CD4-positive, alpha-beta T cell treated with Interferon gamma for 1 hour (primary cell): ENCODE data around the gene TAX1BP3.
"Not testable (repeated sequence)": the region's sequence is repeated elsewhere in the genome, so short reads cannot be mapped to it uniquely, and the experiment has no call there.

Source experiments
- DNase-seq: peaks from one replicate; pipeline ENCODE4 v3.0.0-alpha.2; 2020

TAX1BP3 gene, protein sequence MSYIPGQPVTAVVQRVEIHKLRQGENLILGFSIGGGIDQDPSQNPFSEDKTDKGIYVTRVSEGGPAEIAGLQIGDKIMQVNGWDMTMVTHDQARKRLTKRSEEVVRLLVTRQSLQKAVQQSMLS

DNA sequence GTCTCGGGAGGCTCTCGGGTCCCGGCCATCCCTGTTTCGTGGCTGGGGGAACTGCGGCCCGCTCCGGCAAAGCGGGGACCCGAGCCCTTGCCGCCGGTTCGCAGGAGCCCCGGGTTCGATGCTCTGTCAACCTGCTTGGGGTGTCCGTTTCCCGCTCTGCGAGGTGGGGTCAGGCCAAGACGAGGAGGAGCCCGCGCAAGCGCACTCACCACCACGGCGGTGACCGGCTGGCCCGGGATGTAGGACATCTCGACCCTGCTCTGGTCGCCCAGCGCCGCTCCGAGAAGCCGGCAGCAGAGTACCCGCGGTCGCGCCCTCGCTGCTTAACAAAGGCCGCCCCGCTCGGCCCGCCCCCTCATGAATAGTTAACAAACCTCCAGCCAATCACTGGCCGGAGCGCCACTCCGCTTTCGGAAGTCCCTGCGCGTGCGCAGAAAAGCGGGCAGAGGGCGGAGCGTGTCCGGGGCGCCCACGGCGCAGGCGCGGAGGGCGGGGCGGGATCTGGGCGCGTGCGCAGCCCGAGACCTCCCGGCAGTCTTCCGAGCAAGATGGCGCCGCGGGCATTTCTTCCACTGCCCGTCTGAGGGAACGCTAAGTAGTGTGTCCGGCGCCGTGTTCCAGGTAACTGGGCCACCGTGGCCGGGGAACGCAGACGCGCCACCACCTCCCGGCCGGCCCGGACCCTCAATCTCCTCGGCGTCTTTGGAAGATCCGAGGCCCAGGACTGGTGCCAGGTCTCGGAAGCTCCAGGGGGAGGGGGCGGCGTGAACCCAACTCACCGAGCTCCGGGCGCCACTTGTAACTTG, at the start of gene TAX1BP3, which contains the start of gene EMC6:
TSS of gene TAX1BP3 (minus strand) at position 300 of the 806 bp plus-strand sequence. CDS start at position 248, 52 bp downstream.
TSS of gene EMC6 (plus strand) at position 534 of the 806 bp plus-strand sequence. CDS start 335 bp downstream, outside the sequence.
- DNase-seq = peak; percentile 97

DNA sequence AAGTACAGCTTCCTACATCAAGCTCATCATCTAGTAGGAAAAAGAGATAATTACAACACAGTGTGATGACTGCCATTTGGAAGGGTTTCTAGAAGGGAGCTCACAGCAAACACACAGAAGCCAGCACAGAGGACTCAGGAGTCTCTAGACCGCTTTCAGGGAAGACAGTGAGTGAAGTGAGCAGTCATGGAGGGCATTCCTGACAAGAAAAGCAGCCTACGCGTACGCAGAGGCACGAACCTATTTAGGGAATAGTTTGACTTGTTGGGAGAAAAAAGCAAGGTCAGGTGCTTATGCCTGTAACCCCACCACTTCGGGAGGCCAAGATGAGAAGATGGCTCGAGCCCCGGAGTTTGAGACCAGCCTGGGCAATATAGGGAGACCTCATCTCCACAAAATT, 46.9 kb upstream of the TAX1BP3 start:
- no peak for DNase-seq

DNA sequence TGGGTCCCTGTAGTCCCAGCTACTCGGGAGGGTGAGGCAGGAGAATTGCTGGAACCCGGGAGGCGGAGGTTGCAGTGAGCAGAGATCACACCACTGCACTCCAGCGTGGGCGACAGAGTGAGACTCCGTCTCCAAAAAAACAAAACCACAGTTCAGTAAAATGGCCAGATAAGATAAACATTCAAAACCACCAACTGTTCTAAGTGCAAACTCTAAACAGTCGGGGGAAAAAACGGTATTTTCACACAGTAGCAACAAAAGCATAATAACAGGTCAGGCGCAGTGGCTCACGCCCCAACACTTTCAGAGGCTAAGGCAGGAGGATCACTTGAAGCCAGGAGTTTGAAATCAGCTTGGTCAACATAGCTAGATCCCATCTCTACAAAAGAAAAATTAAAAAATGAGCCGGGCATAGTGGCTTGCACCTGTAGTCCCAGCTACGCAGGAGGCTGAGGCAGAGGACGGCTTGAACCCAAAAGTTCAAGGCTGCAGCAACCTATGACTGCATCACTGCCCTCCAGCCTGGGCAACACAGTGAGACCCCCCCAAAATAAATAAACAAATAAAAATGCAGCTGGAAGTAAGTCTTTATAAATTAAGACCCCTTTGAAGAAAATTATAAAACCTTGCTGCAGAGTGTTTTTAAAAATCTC, 44.6 kb upstream of the TAX1BP3 start:
- DNase-seq = no peak

- DNase-seq = peak; percentile 80
Measured at GRCh38 chr17:3710951-3711383, 42.6 kb upstream of the TAX1BP3 start.

DNA sequence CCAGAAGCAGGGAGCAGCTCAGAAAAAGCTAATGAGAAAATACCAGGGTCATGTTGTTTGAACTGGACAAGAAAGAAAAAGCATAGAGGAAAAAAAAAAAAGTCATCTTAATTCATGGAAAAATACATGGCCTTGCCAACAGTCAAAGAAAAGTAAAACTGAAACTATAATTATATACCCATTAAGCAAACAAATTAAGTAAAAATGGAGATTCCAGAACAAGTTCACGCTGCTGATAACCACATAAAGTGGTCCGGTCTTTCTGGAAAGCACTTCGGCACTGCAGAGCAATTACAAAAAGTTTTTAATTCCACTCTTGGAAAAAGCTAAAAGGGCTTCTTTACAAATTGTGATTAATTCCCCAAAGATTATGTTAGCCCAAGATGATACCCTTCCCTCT, 40.0 kb upstream of the TAX1BP3 start:
- no peak for DNase-seq

DNA sequence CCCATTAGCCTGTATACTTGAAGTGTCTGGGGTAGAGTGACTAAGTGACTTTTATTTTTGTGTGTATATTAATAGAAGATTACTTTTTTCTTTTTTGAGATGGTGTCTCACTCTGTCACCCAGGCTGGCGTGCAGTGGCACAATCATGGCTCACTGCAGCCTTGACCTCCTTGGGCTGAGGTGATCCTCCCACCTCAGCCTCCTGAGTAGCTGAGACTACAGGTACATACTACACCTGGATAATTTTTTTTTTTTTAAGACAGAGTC, 37.3 kb upstream of the TAX1BP3 start:
- not testable (repeated sequence) for DNase-seq

DNA sequence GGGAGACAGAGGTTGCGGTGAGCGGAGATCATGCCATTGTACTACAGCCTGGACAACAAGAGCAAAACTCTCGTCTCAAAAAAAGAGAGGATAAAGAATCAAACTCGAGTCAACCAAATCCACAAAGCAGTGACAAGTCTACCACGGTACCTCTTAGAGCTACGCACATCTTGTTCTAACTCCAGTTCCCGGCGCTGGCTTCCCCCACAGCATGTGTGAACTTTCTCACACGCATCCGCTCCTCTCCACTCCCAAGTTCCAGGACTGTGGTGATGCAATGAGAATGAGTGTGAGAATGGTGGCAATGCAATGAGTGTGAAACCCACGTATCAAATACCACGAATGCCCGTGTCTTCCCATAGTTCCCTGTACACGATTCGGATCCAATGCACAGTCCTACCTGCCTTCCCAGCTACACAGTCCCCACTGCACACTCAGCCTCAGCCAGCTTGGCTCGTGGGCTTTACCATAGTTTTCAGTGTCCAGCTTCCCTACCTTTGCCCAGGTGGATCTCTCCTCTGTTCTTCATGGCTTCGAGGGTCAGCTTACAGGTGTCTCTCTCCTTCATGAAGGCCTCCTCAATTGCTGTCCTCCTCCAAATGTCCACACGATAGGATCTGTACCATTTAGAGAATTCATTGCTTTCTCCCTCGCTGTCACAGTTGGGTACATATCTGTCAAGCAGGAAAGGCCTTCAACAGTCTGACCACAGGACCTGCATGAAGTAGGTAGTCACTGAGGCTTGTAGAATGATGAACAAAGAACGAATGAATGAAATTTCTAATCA, 36.7 kb upstream of the TAX1BP3 start:
- no peak for DNase-seq

- DNase-seq = not testable (repeated sequence)
Measured at GRCh38 chr17:3702041-3702539, 33.7 kb upstream of the TAX1BP3 start.

GRCh38 chr17:3699951-3700350, 31.6 kb upstream of the TAX1BP3 start:
- DNase-seq = no peak

DNA sequence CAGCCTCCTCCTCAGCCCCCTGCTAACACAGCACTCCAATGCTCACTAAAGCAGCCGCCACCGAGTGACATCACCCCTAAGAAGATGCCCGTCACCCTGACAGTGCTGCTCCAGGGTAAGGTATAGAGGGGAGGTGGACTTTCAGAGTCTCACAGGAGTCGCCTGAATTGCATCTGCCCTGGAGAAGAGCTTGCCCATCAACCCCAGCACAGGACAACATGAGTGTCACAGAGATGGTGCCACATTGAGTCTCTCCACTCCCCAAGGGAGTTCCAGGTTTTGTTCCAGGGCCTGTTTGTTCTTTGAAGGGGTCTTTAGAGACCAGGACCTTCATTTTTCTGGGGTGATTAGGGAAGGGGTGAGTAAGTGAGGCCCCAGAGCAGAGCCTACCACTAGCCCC, 29.8 kb upstream of the TAX1BP3 start:
- no peak for DNase-seq

DNA sequence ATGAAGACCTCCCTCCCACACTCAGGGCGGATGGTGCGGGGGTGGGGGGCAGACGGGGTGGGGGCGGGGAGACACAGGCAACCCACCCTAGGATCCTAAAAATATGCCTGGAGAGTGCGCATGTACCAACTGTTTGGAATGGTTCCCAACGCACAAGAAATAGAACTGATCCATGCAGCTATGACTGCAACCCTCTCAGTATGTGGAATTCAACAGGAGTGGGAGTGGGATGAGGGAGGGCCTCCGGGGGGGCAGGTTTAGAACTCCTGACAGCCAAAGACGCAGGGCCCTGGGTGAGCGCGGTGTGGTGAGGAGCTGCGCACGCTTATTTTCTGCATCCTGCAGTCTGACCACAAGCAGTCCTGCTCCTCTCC, 28.7 kb upstream of the TAX1BP3 start:
- DNase-seq = no peak

- peak; percentile 64 for DNase-seq
Measured at GRCh38 chr17:3695723-3696411, 27.5 kb upstream of the TAX1BP3 start, which contains the start of gene P2RX5. P2RX5 (minus strand) TSS chr17:3696155; CDS start chr17:3696005, 150 bp downstream.

DNA sequence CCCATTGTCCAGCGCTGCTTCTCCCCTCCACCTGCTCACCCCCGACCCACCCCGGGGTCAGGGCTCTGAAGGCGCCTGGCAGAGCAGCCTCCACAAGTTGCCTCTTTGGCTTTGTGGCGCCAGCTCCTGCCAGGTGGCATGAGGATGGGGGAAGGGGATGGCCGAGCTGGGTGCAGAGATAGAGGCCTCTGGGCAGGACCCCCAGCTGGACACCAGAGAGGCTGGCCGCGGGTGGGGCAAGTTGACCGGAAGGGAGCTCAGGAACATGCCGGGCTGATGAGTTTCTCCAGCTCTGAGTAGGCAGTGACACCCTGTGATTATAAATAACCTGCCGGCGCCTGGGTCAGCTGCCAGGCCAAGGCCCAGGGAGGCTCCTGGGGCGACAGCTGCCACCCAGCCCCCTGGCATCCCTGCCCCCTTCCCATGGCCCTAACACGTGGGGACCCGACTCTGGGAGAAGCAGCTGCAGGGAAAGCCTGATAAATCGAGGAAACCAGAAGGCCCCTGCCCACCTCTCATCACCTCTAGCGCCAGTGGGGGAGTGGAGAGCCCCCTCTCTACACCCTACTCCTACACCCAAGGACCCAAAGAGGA, 26.8 kb upstream of the TAX1BP3 start:
- no peak for DNase-seq

DNA sequence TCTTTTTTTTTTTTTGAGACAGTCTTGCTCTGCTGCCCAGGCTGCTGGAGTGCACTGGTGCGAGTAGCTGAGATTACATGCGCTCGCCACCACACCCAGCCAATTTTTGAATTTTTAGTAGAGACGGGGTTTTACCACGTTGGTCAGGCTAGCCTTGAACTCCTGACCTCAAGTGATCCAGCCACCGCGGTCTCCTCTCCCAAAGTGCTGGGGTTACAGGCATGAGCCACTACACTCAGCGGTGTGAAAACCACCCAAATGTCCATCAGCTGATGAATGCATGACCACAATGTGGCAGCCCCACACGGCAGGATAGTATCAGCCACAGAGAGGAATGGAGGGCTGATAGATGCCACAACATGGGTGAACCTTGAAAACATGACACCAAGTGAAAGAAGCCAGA, 25.5 kb upstream of the TAX1BP3 start:
- DNase-seq = peak; percentile 61

GRCh38 chr17:3693141-3693540, 24.8 kb upstream of the TAX1BP3 start:
- no peak for DNase-seq

DNA sequence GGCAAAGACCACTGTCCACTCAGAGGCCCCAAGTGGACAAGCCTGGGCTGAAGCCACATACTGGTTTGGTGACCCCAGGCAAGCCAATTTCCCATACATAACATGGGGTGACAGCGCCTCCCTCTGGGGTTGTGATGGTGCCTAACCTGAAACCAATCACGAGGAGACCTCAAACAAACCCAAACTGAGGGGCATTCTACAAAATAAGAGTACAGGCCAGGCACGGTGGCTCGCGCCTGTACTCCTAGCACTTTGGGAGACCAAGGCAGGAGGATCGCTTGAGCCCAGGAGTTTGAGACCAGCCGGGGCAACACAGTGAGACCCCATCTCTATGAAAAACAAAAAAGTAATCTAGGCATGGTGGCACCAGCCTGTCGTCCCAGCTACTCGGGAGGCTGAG, 24.0 kb upstream of the TAX1BP3 start:
- no peak for DNase-seq

DNA sequence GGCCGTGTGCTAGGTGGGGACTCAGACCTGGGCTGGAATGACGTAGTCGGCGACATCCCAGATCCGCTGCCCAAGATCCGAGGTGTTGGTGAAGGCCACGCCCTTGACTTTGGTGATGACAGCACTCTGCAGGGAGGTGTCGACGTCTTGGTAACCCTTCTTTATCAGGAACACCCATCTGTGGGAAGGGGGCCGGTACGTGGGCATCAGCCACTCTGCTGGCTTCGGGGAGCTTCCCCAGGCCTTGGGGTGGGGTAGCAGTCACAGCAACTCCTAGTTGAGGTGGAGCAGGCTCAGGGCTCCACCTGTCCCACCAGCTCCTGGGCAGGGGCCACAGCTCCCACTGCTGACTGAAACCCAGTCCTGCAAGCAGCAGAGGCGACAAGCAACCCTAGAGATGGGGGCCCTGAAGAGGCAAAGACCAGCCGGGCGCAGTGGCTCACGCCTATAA, 23.3 kb upstream of the TAX1BP3 start:
- no peak for DNase-seq

DNA sequence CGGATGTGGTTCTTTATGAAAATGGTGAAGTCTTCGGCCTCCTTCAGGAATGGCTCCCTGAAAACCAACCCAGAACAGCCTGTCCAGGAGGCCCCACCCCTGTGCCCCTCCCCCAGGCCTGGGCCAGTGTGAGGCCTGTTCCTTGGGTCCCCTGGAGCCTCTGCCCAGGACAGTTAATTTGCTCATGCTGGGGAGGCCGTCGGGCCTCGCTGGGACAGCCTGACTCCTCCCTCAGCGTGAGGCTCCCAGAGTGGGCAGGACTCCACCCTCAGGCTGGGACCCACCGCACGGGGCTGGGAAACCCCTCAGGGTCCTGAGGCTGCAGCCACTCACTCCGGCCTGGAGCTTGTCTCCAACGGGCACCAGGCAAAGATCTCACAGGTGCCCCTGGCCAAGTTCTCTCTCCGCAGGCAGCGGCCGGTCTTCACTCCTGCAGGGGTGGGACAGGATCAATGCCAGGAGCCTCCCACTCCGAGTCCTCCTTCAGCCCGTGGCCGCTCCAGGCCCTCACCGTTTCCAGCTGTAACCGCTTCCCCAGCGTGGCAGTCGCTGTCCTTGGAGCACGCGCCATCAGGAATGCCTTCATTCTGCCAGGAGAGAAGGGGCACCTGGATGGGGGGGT, 21.8 kb upstream of the TAX1BP3 start:
- DNase-seq = no peak

DNA sequence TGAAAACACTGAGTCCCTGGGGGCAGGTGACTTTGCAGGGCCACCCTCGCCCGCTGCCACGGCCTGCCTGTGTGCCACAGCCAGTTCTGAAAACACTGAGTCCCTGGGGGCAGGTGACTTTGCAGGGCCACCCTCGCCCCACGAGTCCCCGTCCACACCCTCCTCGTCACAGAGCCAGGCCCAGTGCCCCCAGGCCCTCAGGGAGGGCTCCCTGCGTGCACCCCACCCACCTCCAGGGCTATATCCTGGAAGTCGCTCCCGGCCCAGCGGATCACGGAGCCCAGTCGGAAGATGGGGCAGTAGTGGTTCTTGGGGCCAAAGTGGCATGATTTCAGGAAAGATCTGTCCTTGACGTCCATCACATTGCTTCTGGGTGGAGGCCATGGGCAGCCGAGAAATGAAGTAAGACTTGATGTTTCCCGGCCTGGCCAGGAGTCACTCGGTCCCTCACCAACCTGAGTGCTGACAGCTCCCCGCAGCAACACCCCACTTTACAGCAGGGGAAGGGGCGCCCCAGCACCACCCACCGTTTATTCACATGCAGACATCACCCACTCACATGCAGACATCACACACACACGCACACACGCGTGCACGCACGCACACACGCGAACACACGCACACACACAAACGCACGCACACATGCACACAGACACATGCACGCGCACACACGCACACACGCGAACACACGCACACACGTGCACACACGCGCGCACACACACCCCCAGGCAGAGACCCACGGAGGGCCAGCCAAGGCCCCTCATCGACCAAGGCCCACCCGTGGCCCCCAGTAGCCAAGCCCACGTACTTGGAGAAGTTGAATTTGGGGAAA, 21.1 kb upstream of the TAX1BP3 start:
- no peak for DNase-seq

GRCh38 chr17:3688852-3689261, 20.5 kb upstream of the TAX1BP3 start:
- no peak for DNase-seq
